ENCODE results near the gene LHX2. TPM values are rescaled to one million over a fixed set of nuclear protein-coding genes. Genes with fewer than 3 reads are reported as not detected.
A peak's percentile ranks its signal among the peaks of the same experiment; 100 is the strongest.

Gene LHX2
- total and polyA plus RNA-seq, 7 experiments from 2014 or later: not detected

DNA sequence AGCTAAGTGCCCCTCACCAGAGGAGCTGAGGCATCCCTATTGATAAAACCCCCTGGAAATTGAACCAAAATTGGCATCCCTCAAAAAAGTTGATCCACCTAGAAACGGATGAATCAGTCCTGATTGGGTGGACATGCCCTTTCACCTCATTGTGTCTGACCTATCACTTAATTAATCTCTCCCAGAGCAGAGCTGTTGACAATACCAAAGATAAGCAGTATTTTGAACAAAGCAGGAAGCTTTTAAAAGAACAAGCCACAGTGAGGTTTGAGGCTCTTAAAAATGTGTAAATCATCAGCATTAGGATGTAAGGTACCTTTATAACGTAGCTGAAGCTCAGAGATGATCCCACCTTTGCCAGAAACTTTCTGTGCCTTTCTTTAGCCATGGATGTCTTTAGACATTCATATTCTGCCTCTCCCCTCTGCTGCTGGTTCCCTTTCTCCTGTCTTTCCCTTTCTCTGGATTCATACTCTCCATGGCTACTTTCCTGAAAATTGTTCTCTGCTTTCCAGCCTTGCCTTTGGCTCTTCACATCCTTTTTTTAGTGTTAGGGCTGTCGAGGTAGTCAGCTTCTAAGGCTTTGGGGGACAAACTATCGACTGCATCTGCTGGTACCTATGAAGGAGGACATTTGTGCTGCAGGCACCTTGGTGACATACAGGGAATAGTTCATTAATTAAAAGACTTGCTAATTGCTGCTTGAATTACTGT, 7.8 kb upstream of the LHX2 start:
- Mint-ChIP-seq H3K4me3 (no peak overlapping the region), H3K36me3 (peaks cover 0 to 5% (median 0%) of the 10 kb centered on the region in 5 donors), H3K27me3 (peaks cover 87 to 89% (median 88%) of the 10 kb centered on the region in 5 donors), H3K27ac (no peak overlapping the region), H3K9me3 (peaks cover 0 to 4% (median 0%) of the 10 kb centered on the region in 11 donors), H3K4me1 (peaks cover 13 to 20% (median 19%) of the 10 kb centered on the region in 7 donors)
- POLR2A ChIA-PET: interaction anchor here (0.6 kb wide), 1 partner anchor 331 kb away, joined by 4 read pairs; no protein-coding TSS in a partner anchor
- intact Hi-C loops (cut with micrococcal nuclease): no loop called here
- Histone ChIP-seq H3K36me3 (ENCODE audit: control insufficient read depth in 2 of 3, insufficient read depth in 3 of 3, low read length in 3 of 3) (no peaks in the 10 kb centered on the region), H3K4me3 (ENCODE audit: low read length) (no peak overlapping the region), H3K27ac (ENCODE audit: low read depth, low read length) (no peak overlapping the region), H3K27me3 (ENCODE audit: control insufficient read depth in 2 of 2, insufficient read depth in 2 of 2, low read length in 2 of 2) (peaks cover 14 to 33% of the 10 kb centered on the region in 2 donors), H3K9me3 (ENCODE audit: control insufficient read depth in 2 of 3, low read length in 3 of 3) (no peaks in the 10 kb centered on the region), H3K4me1 (ENCODE audit: control insufficient read depth in 2 of 2, insufficient read depth in 2 of 2, low read length in 2 of 2) (peaks cover 0 to 4% of the 10 kb centered on the region in 2 donors)
- CTCF ChIA-PET: no interaction called here
- no peak for DNase-seq
- no peak for ATAC-seq

GRCh38 chr9:124004593-124004992, 7.0 kb upstream of the LHX2 start:
- no peak for ATAC-seq
- peaks cover 14 to 30% of the 10 kb centered on the region in 2 donors for H3K27me3 ChIP-seq (ENCODE audit: control insufficient read depth in 2 of 2, insufficient read depth in 2 of 2, low read length in 2 of 2)
- H3K36me3 ChIP-seq (ENCODE audit: control insufficient read depth in 2 of 3, insufficient read depth in 3 of 3, low read length in 3 of 3): no peaks in the 10 kb centered on the region
- Mint-ChIP-seq H3K27ac (no peak overlapping the region), H3K4me3 (no peak overlapping the region), H3K27me3 (peaks cover 89 to 91% (median 89%) of the 10 kb centered on the region in 5 donors), H3K36me3 (peaks cover 0 to 2% (median 0%) of the 10 kb centered on the region in 5 donors), H3K9me3 (peaks cover 0 to 3% (median 0%) of the 10 kb centered on the region in 11 donors), H3K4me1 (peaks cover 12 to 22% (median 20%) of the 10 kb centered on the region in 7 donors)
- POLR2A ChIA-PET: interaction anchor here (0.6 kb wide), 1 partner anchor 332 kb away, joined by 4 read pairs; no protein-coding TSS in a partner anchor
- no peak overlapping the region for H3K27ac ChIP-seq (ENCODE audit: low read depth, low read length)
- H3K4me3 ChIP-seq (ENCODE audit: low read length): no peak overlapping the region
- intact Hi-C loops (cut with micrococcal nuclease): no loop called here
- CTCF ChIA-PET: no interaction called here
- no peak for DNase-seq
- H3K4me1 ChIP-seq (ENCODE audit: control insufficient read depth in 2 of 2, insufficient read depth in 2 of 2, low read length in 2 of 2): no peaks in the 10 kb centered on the region
- H3K9me3 ChIP-seq (ENCODE audit: control insufficient read depth in 2 of 3, low read length in 3 of 3): no peaks in the 10 kb centered on the region

- ChIA-PET POLR2A (interaction anchor here (0.6 kb wide), 1 partner anchor 122 kb away, joined by 3 read pairs; no protein-coding TSS in a partner anchor), CTCF (no interaction called here)
- H3K27ac ChIP-seq (ENCODE audit: low read depth, low read length): no peak overlapping the region
- peaks cover 14 to 30% of the 10 kb centered on the region in 2 donors for H3K27me3 ChIP-seq (ENCODE audit: control insufficient read depth in 2 of 2, insufficient read depth in 2 of 2, low read length in 2 of 2)
- intact Hi-C loops (cut with micrococcal nuclease): no loop called here
- Mint-ChIP-seq H3K27ac (no peak overlapping the region), H3K4me1 (peaks cover 15 to 28% (median 25%) of the 10 kb centered on the region in 7 donors), H3K4me3 (no peak overlapping the region), H3K36me3 (peaks cover 0 to 2% (median 0%) of the 10 kb centered on the region in 5 donors), H3K27me3 (peaks cover 95 to 96% (median 95%) of the 10 kb centered on the region in 5 donors), H3K9me3 (peaks cover 0 to 3% (median 0%) of the 10 kb centered on the region in 11 donors)
- H3K36me3 ChIP-seq (ENCODE audit: control insufficient read depth in 2 of 3, insufficient read depth in 3 of 3, low read length in 3 of 3): no peaks in the 10 kb centered on the region
- H3K4me3 ChIP-seq (ENCODE audit: low read length): no peak overlapping the region
- no peaks in the 10 kb centered on the region for H3K4me1 ChIP-seq (ENCODE audit: control insufficient read depth in 2 of 2, insufficient read depth in 2 of 2, low read length in 2 of 2)
- ATAC-seq (no peak), DNase-seq (no peak)
- H3K9me3 ChIP-seq (ENCODE audit: control insufficient read depth in 2 of 3, low read length in 3 of 3): no peaks in the 10 kb centered on the region
Observed at GRCh38 chr9:124005029-124005771, 6.4 kb upstream of the LHX2 start.

DNA sequence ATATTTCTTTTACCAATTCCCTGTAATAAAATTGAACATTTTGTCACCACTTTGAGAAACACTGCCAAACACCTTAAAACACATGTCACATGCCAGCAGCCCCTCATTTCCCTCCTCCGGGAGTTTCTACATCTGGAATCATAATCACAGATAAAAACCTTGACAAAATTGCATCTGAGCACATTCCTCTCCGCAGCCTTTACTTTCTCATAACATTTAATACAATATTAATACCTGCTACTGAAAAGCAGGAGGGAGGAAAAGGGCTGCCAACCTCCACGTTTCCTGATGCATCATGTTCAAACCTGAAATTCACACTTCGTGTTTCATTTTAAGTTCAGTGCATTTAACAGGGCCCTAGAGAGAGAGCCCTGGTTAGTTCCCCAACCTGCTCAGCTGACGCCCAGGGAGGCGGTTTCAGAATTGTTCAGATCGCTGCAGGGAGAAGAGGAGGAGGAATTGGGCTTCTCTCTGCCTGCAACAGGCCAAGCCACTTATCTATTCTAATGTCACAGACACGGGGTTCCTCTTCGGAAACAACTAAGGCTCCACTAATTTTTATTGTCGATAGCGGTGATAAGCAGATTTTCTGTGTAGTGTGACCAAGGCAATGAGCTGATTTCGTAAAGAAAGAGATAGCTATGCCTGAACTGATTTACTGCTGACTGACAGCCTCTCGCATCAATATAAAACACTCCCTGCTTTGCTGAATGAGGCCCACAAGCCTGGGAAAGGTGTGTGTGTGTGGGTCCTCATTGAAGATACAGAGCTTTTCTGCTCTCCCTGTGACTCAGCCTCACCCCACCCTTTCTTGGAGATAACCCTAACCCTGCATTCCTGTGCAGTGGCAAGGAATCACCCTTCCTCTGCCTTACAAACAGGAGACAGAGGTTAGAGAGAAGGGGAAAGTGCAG, 4.9 kb upstream of the LHX2 start:
- ATAC-seq (peak; percentile 38), DNase-seq (no peak)
- intact Hi-C loops (cut with micrococcal nuclease): no loop called here
- Histone ChIP-seq H3K9me3 (ENCODE audit: control insufficient read depth in 2 of 3, low read length in 3 of 3) (no peaks in the 10 kb centered on the region), H3K27ac (ENCODE audit: low read depth, low read length) (no peak overlapping the region), H3K27me3 (ENCODE audit: control insufficient read depth in 2 of 2, insufficient read depth in 2 of 2, low read length in 2 of 2) (peaks cover 11 to 27% of the 10 kb centered on the region in 2 donors), H3K36me3 (ENCODE audit: control insufficient read depth in 2 of 3, insufficient read depth in 3 of 3, low read length in 3 of 3) (no peaks in the 10 kb centered on the region), H3K4me3 (ENCODE audit: low read length) (no peak overlapping the region), H3K4me1 (ENCODE audit: control insufficient read depth in 2 of 2, insufficient read depth in 2 of 2, low read length in 2 of 2) (no peaks in the 10 kb centered on the region)
- Mint-ChIP-seq H3K27me3 (peaks cover 86 to 92% (median 87%) of the 10 kb centered on the region in 5 donors), H3K4me1 (peaks cover 12 to 27% (median 25%) of the 10 kb centered on the region in 7 donors), H3K4me3 (no peak overlapping the region), H3K27ac (peak overlapping the region in 1 of 9 donors; percentile 39), H3K9me3 (peaks cover 0 to 3% (median 0%) of the 10 kb centered on the region in 11 donors), H3K36me3 (peaks cover 0 to 2% (median 0%) of the 10 kb centered on the region in 5 donors)
- ChIA-PET POLR2A (no interaction called here), CTCF (no interaction called here)

GRCh38 chr9:124007565-124008302, 3.8 kb upstream of the LHX2 start:
- Histone ChIP-seq H3K9me3 (ENCODE audit: control insufficient read depth in 2 of 3, low read length in 3 of 3) (no peaks in the 10 kb centered on the region), H3K4me1 (ENCODE audit: control insufficient read depth in 2 of 2, insufficient read depth in 2 of 2, low read length in 2 of 2) (no peaks in the 10 kb centered on the region), H3K36me3 (ENCODE audit: control insufficient read depth in 2 of 3, insufficient read depth in 3 of 3, low read length in 3 of 3) (no peaks in the 10 kb centered on the region), H3K4me3 (ENCODE audit: low read length) (no peak overlapping the region), H3K27me3 (ENCODE audit: control insufficient read depth in 2 of 2, insufficient read depth in 2 of 2, low read length in 2 of 2) (peaks cover 11 to 23% of the 10 kb centered on the region in 2 donors), H3K27ac (ENCODE audit: low read depth, low read length) (no peak overlapping the region)
- H3K9me3 Mint-ChIP-seq: peaks cover 0 to 3% (median 0%) of the 10 kb centered on the region in 11 donors
- ChIA-PET CTCF (no interaction called here), POLR2A (no interaction called here)
- H3K4me3 Mint-ChIP-seq: peak overlapping the region in 7 of 10 donors; percentile 18 to 45 (median 38)
- H3K27ac Mint-ChIP-seq: peak overlapping the region in 1 of 9 donors; percentile 81
- H3K36me3 Mint-ChIP-seq: peaks cover 0 to 2% (median 0%) of the 10 kb centered on the region in 5 donors
- intact Hi-C loops (cut with micrococcal nuclease): no loop called here
- DNase-seq (no peak), ATAC-seq (no peak)
- peaks cover 12 to 27% (median 25%) of the 10 kb centered on the region in 7 donors for H3K4me1 Mint-ChIP-seq
- peaks cover 76 to 83% (median 77%) of the 10 kb centered on the region in 5 donors for H3K27me3 Mint-ChIP-seq
